GM18498 (cell line): ENCODE measurements around the gene GFOD1.

Experiments used
- ATAC-seq: cut with Tn5 transposase; IDR thresholded peaks from one replicate; pipeline ENCODE4 v1.9.1; 2021; ENCODE audit warnings: mild to moderate bottlenecking, moderate library complexity; ENCODE audit not compliant: unreplicated experiment

Gene GFOD1

DNA sequence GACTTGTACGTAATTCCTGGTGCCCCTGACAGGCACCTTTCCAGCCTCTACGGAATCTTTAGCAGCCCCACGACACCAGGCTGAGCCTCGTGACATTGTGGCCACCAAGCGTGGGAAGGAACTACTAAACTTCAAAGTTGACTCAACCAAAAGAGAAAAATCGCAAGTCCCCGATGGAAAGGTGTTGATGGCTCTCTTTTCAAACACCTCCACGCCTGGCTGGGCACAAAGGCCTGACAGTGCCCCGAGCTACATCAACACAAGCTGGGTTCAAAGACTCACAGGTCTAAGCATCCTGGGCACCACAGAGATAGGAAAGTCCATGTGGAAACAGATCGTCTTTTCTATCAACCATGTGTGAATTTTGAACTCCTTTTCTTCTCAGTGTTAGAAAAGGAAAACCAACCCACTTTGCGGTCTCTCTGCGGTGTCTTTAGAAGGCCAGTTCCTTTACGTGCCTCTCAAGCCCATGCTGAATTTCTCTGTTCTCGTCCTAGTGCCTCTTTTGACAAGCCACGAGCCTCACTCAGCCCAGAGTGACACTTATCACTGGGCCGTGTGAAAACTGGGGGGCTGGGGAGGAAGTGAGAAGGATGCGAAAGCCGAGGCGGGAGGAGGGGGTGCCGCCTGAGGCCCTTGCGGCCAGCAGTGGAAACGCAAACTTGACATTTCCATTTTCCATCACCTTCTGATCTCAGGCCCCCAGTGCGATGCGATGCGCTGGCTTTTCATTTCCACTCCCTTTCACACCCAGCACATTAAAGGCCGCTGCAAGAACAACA is 59.4 kb downstream of the GFOD1 start:
- peak; percentile 75 for ATAC-seq

DNA sequence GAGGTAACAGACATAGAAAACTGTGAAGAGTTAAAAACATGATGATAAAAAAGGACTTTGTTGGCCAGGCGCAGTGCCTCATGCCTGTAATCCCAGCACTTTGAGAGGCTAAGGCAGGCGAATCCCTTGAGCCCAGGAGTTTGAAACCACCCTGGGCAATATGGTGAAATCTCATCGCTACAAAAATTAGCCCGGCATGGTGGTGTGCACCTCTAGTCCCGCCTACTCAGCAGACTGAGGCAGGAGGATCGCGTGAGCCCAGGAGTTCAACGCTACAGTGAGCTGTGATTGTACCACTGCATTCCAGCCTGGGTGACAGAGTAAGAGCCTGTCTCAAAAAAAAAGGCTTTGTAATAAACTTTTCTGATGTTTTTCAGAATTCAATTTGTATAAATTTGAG is 60.1 kb downstream of the GFOD1 start:
- no peak for ATAC-seq

- ATAC-seq: no peak
These were observed 61.2 kb downstream of the GFOD1 start for GRCh38 chr6:13425943-13426931.

DNA sequence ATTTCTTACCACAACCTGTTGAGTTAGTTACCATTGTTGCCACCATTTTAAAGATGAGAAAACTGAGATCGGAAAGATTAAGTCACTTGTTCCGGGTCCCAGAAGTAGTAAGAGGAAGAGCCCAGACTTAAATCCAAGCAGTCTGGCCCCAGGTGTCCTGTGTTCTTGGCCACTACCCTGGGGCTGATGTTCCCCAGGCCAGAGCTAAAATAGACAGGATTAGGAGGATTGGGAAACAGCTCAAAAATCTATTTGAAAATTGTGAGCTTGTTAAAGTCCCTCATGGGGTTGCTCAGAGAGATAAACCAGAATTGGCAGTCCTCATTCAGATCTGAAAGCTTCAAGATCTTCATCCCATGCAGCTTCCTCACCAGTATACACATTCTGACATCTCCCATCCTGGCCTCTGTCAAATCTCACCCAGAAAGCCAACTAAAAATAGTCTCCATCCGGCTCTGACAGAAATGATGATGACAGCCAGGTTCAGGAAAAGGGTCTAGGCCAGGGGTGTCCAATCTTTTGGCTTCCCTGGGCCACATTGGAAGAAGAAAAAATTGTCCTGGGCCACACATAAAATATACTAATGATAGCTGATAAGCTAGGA is 62.0 kb downstream of the GFOD1 start:
- no peak for ATAC-seq

DNA sequence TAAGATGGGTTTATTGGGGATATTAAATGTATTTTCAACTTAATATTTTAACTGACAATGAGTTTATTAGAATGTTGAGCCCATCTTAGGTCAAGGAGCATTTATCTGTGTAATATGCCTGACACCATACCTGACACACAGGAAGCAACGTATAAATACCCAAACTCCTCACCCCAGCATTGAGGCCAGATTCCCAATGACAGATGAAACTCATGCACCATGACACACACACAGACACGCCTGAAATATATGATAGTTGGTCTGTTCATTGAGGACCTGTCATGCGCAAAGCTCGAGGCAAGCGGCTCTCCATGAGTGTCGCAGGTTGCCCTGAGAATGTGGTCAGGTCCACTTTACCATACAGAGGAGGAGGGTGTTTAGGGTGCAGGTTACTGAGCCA is 64.1 kb downstream of the GFOD1 start:
- ATAC-seq: no peak

- ATAC-seq: no peak
These were observed 64.6 kb downstream of the GFOD1 start for GRCh38 chr6:13422681-13423221.

DNA sequence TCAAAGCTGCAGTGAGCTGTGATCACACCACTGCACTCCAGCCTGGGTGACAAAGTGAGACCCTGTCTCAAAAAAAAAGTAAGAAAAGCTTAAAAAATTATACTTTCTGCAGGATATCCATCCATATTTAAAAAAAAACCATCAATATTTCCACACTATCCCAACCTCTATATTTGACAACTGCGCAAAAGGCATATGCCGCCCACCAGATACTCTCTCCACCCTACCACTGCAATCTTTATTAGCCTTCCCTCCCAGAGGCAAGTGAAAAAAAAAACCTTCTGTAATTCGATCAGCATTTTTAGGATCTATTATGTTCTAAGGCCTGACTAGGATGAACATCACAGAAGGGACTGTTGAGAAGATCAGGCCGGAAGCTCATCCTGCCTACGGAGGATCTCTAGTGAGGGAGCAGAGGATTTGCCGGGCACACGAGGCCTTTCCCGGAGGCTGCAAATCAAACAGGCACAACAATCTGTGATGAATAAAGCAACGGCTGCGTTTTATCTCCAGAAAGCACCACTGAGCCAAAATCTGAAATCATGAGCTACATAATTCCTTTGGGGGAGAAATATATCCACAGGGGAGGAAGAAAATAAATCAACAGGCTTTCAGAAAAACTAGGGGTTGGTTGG is 65.9 kb downstream of the GFOD1 start:
- ATAC-seq: no peak

- no peak for ATAC-seq
These were observed 67.1 kb downstream of the GFOD1 start for GRCh38 chr6:13420269-13420668.

GRCh38 chr6:13419422-13420195 is 67.8 kb downstream of the GFOD1 start:
- ATAC-seq: no peak

DNA sequence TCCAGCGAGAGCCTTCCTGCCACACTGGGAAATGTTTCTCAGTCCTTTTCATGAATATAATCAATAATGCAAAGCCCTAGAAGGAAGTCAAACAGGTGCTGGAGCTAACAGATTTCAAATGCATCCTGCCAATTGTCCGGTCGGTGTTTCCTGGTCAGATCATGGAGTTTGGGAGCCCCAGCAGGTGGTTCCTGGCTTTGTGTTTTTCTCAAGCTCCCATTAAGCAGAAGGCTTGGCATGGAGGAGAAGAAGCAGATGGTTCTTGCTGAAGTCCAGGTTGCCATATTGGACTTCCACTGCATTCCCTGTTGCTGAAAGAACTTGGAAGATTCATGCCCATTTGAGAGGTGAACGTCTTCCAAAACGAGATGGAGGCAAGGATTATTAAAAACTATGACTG is 68.6 kb downstream of the GFOD1 start:
- ATAC-seq: no peak

- no peak for ATAC-seq
These were observed 69.4 kb downstream of the GFOD1 start for GRCh38 chr6:13417954-13418353.

GRCh38 chr6:13417431-13417830 is 70.0 kb downstream of the GFOD1 start:
- no peak for ATAC-seq

GRCh38 chr6:13415283-13415682 is 72.1 kb downstream of the GFOD1 start:
- ATAC-seq: no peak

GRCh38 chr6:13413900-13414555 is 73.4 kb downstream of the GFOD1 start:
- ATAC-seq: no peak

DNA sequence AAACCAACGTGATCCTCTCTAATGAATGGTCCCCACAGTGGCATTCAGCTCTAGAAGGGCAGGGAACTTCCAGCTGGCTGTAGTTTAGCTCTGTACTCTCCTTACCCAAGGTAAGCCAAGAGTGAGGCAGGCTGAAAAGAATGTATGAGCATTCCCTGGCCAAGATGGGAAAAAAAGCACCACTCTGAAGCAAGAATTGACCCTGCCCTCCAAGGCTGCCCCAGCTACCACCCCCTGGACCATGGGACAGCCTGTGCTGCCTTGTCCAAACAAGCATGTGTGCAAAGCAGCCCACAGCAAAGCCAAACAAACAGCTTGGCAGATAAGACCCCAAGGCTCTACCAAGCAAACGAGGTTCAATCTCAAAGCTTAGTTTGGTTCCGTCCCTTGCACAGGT is 73.9 kb downstream of the GFOD1 start:
- no peak for ATAC-seq

GRCh38 chr6:13412639-13413465 is 74.5 kb downstream of the GFOD1 start:
- ATAC-seq: no peak

- no peak for ATAC-seq
These were observed 75.2 kb downstream of the GFOD1 start for GRCh38 chr6:13412211-13412610.

DNA sequence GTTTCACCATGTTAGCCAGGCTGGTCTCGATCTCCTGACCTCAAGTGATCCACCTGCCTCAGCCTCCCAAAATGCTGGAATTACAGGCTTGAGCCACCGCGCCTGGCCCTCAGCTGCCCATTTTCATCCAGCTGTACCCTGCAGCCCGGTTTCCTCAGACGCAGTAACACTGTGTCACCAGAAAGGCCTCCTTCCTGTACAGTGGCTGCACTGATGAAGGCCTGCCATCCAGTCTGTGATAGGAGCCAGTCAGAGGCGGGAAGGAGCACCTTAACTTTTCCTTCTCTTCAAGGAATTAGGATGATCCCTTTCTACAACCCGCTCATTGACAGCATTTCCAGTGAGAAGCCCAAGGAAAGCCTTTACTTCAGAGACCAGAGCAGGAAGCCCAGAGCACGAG is 75.9 kb downstream of the GFOD1 start:
- ATAC-seq: no peak

DNA sequence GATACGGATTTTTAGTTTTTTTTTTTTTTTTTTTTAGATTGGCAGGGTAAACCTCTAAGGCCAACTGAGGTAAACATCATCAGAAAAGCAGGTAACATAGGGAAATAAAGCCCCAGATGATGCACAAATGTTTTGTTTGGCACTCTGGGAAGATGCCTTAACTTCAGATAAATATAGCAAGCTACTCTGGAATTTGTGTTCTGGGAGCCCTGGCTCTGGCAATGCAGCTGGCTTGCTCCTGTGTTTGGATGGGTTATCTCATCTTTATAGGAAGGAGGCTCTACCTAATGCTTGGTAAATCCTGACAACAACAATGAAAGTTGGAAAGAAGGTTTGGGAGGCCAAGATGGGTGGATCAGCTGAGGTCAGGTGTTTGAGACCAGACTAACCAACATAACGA is 77.4 kb downstream of the GFOD1 start:
- ATAC-seq: no peak
